ENCODE results near the gene ZC3H12D.
"Not testable (repeated sequence)": the region's sequence is repeated elsewhere in the genome, so short reads cannot be mapped to it uniquely, and the experiment has no call there.

The ZC3H12D gene

DNA sequence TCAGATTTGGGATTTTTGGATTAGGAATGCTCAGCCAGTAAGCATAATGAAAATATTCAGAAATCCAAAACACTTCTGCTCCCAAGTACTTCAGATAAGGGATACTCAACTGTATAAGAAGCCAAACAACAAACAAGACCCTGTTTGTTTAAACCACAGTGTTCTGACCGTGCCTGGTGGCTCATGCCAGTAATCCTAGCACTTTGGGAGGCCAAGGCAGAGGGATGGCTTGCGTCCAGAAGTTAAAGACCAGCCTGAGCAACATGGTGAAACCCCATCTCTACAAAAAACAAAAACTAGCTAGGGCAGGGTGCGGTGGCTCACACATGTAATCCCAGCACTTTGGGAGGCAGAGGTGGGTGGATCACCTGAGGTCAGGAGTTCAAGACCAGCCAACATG lies 24.6 kb downstream of the ZC3H12D start:
- not testable (repeated sequence) for DNase-seq

DNA sequence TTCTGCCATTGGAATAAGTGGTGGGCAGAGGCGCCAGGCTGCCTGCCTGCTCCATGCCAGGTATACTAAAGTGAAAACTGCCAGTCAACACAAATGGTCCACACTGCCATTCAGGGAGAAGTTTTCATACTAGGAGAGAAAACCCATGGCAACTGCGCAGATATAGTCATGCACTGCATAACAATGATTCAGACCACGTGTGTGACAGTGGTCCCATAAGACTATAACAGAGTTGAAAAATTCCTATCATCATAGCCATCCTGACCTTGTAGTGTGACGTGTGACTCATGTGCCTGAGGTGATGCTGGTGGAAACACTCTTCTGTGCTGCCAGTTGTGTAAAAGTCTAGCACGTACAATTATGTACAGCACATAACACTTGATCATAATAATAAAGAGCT lies 25.1 kb downstream of the ZC3H12D start:
- no peak for DNase-seq

DNA sequence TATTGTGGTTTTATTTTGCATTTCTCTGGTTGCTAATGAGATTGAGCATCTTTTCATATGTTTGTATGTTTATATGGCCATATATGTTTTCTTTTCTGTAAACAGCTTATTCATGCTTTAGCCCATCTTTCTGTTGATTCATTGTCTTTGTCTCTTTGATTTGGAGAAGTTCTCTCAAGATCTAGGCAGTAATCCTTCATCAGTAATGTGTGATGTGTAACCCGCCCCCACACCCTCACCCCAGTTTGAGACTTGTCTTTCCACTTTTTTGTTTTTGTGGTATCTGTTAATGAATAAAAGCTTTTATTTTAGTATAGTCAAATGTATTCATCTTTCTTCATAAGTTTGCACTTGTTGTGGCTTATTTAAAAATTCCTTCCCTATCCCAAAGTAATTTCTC lies 26.0 kb downstream of the ZC3H12D start:
- DNase-seq: no peak

- no peak for DNase-seq
Observed at GRCh38 chr6:149458196-149458595, 26.6 kb downstream of the ZC3H12D start.

DNA sequence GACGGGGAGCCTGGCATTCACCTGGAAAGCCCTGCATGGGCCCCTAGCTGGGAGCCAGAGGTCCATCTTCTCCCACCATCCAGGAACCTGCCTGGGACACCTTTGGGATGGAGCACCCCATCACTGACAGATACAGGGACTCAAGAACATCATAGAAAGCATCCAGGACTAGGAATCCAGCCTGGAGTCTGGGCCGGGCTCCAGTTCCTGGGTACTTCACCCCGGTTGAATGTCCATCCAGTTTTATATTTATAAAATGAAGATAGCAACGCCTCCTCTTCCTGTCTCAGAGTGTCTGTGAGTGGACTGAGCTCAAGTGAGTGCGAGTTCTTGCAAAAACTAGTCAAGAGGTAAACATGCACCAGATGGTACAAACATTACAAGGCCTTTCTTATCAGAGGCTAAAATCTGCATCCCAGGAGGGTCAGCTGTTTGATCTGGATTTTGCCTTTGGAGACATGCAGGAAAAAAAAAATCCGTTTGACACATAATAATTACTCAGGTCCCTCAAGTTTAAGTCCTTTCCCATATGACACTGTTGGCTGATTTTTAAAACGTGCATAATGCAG lies 27.4 kb downstream of the ZC3H12D start:
- no peak for DNase-seq

DNA sequence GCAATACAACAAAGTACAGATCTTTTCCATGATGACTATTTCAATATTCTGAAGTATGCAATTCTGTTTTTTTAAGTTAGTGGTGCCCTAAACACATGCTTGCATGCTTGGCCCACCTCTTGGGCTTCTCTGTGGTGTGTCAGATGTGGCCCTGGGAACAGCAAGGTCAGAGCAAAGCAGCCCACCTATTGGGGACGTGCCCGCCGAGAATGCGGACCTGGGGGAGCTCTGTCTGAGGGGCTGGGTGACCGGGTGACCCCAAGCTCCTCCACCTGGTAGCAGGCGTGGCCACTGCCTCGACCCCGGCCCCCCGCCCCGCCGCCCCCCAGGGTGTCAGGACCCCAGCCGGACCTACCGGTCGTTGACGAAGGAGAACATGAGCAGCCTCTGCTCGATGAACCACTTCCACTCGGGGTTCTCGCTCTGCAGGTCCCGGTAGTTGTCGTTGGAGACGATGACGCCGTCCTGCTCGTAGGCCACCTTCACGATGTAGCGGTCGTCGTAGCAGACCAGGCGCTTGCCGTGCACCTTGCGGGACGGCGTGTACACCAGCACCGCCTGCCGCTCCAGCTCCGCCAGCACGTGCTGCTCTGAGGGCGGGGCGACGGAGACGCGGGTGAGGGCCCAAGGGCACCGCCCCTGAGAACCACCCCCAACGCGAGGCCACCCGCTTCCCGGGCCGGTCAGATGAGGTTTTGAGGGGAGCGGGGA lies 28.3 kb downstream of the ZC3H12D start:
- no peak for DNase-seq

- no peak for DNase-seq
Observed at GRCh38 chr6:149455031-149455732, 29.6 kb downstream of the ZC3H12D start.

- peak; percentile 15 to 91 (median 70) for DNase-seq
Observed at GRCh38 chr6:149454346-149454848, 30.4 kb downstream of the ZC3H12D start.

DNA sequence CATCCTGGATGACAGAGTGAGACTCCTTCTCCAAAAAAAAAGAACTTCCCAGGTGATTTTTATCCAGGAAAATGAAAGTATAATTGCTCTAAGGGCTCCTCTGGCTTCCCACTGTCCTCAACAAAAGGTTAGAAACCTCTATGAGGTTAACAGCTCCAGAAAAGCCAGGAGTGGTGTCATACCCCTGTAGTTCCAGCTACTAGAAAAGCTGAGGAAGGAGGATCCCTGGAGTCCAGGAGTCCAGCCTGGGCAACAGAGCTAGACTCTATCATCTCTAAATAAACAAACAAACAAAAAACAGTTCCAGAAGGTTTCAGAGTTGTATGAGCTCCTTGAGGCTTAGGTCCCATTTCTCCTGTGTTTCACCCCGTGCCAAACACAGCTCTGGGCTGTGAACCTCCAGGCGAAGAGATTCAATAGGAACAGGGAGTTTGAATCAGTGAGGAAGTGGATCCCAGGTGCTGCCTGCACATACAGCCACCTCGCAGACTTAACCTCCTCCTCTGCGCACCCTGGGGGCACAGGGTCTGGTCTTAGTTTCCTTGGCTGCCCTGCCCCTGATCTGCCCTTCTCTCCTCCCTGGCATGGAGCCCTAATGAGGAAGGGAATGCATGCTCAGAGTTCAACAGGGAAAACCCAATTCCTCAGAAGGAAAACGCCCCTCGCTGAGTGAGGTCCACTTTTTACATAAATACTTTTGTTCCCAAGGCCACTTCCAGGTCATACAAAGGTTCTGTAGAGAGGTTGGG lies 31.0 kb downstream of the ZC3H12D start:
- DNase-seq: no peak

- DNase-seq: no peak
Observed at GRCh38 chr6:149452037-149452939, 32.5 kb downstream of the ZC3H12D start.

- peak in 2 of 56 donors; percentile 16 to 20 for DNase-seq
Observed at GRCh38 chr6:149451376-149452036, 33.3 kb downstream of the ZC3H12D start.

GRCh38 chr6:149450679-149451375 lies 34.0 kb downstream of the ZC3H12D start:
- peak in 10 of 56 donors; percentile 5 to 39 (median 21) for DNase-seq

DNA sequence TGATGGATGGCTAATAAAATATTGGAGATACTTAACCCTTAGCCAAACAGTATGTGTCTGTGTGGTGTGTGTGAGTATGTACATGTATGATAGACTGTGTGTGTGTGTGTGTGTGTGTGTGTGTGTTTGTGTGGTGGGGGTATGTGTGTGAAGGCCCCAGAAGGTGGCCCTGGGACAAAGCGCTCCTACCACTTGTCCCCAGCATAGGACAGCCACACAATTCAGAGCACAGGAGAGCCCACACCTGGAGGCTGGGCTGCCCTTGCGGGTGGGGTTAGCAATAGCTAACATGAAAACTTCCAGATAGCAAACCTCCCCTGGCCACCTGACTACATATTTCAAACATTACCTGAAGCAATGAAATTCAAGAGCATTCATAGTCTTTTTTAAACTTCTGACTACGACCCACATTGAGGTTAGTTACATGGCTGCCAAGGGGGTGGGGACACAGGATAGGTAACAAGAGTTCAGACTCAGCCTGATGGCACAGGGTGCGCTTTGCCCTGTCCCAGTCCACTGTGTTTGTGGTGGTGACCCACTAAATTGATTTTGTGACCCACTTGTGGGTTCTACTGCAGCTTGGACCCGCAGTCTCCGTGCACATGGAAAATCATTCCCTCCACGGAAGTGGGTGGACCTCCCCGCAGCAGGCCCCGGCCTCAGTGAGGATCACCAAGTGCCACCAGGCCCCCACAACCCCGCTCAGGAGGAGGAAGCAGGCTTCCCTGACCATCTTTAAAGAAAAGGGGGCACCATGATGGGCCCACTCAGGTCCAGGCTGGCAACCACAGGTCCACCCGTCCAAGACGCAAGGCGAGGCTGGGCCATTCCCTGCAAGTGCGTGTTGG lies 34.8 kb downstream of the ZC3H12D start:
- no peak for DNase-seq

DNA sequence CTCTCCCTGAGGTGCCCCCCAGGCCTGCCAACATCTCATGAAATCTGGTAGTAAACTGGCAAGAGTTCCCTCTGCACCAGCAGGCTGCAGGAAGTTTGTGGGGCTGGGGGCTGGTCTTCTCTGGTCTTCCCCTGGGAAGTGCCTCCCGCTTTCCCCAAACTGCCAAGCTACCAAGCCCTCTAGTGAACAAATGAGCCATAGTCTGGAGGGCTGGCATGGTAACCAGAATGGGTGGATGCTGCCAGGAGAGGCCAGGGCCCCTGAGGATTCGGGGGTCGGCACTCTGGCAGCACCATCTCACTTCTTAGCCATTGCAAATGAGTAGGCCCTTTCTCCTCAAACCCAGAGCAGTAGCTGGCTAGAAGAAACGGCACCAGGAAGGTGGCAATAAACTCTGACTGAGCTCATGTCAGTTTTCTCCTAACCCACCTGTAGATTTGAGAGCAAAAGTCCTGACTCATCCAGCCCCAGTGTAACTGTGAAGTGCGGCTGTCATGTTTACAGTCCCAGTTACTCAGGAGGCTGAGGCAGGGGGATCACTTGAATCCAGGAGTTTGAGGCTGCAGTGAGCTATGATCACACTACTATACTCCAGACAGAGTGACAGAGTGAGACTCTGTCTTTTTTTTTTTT lies 35.9 kb downstream of the ZC3H12D start:
- DNase-seq: no peak

DNA sequence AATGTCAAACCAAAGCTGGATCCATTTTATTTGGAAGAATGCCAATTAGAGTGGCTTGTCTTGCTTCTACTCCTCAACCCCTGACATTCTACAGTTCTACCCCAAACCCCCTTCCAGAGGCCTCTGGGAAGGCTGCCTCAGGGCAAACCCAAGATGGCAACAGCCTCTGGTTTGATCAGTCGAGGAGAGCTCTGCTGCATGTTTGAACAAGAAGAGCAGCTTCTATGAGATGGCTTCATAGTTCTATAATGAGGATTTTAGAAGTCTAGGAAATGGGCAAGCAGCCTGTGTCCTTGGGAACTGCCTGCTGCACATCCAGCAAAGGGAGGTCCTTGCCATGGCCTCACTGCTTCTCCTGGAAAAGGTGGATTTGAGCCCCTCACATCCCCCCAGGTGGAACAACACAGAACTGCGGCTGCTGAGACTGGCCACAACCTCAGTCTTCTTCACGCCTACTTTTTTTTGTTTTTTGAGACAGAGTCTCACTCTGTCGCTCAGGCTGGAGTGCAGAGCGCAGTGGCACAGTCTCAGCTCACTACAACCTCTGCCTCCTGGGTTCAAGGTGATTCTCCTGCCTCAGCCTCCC lies 37.9 kb downstream of the ZC3H12D start:
- no peak for DNase-seq

- DNase-seq: no peak
Observed at GRCh38 chr6:149445573-149445972, 39.2 kb downstream of the ZC3H12D start.

- DNase-seq: no peak
Observed at GRCh38 chr6:149445095-149445466, 39.7 kb downstream of the ZC3H12D start.

Data from nucleus accumbens (tissue), 56 donors.